ENCODE results near the gene RNF34.
"Not testable (repeated sequence)": the region's sequence is repeated elsewhere in the genome, so short reads cannot be mapped to it uniquely, and the experiment has no call there.

DNA sequence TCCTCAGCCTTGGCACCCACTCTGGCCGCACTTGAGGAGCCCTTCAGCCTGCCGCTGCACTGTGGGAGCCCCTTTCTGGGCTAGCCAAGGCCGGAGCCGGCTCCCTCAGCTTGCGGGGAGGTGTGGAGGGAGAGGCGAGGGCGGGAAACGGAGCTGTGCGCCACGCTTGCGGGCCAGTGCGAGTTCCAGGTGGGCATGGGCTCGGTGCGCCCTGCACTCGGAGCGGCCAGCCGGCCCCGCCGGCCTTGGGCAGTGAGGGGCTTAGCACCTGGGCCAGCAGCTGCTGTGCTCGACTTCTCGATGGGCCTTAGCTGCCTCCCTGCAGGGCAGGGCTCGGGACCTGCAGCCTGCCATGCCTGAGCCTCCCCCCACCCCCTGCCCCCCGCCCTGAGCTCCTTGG lies 25.6 kb upstream of the RNF34 start:
- TF ChIP-seq POLR2A (IDR thresholded peaks at IDR 0.05; ENCODE audit: control extremely low read depth in 1 of 2, low read depth in 2 of 2, low read length in 2 of 2); MAFK (IDR thresholded peaks at IDR 0.05; ENCODE audit: low read depth, low read length); TCF12 (IDR thresholded peaks at IDR 0.05; ENCODE audit: low read depth, low read length); POLR2AphosphoS5 (IDR thresholded peaks at IDR 0.05; ENCODE audit: low read depth, low read length); CREB1 (IDR thresholded peaks at IDR 0.05); SUZ12 (IDR thresholded peaks at IDR 0.05; ENCODE audit: low read length); KDM1A (IDR thresholded peaks at IDR 0.05; ENCODE audit: borderline replicate concordance, low read length); BRCA1 (IDR thresholded peaks at IDR 0.05; ENCODE audit: low read depth, low read length): not testable (repeated sequence)
- TF ChIP-seq, protein P1, sequence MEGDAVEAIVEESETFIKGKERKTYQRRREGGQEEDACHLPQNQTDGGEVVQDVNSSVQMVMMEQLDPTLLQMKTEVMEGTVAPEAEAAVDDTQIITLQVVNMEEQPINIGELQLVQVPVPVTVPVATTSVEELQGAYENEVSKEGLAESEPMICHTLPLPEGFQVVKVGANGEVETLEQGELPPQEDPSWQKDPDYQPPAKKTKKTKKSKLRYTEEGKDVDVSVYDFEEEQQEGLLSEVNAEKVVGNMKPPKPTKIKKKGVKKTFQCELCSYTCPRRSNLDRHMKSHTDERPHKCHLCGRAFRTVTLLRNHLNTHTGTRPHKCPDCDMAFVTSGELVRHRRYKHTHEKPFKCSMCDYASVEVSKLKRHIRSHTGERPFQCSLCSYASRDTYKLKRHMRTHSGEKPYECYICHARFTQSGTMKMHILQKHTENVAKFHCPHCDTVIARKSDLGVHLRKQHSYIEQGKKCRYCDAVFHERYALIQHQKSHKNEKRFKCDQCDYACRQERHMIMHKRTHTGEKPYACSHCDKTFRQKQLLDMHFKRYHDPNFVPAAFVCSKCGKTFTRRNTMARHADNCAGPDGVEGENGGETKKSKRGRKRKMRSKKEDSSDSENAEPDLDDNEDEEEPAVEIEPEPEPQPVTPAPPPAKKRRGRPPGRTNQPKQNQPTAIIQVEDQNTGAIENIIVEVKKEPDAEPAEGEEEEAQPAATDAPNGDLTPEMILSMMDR (IDR thresholded peaks at IDR 0.05; ENCODE audit: control extremely low read depth in 1 of 3, insufficient read depth in 1 of 3, low read depth in 1 of 3, low read length in 3 of 3) = not testable (repeated sequence)
- TF ChIP-seq, protein P2, sequence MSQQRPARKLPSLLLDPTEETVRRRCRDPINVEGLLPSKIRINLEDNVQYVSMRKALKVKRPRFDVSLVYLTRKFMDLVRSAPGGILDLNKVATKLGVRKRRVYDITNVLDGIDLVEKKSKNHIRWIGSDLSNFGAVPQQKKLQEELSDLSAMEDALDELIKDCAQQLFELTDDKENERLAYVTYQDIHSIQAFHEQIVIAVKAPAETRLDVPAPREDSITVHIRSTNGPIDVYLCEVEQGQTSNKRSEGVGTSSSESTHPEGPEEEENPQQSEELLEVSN (IDR thresholded peaks at IDR 0.05) = not testable (repeated sequence)
